GM12864 (cell line): ENCODE results near the gene CFL1.
"Not testable (repeated sequence)": the region's sequence is repeated elsewhere in the genome, so short reads cannot be mapped to it uniquely, and the experiment has no call there.

Experiments used
- DNase-seq: peaks from one replicate; pipeline ENCODE4 v3.0.0-alpha.2; 2011; ENCODE audit warnings: low read depth
- H3K4me3 ChIP-seq: 2 replicates; pipeline ENCODE4 v1.5.1; 2011; ENCODE audit warnings: mild to moderate bottlenecking, low read depth, low read length, control low read depth
- TF ChIP-seq, protein P1 (sequence below): IDR thresholded peaks from 2 replicates; pipeline ENCODE4 v1.5.1; 2011; ENCODE audit warnings: low read depth, mild to moderate bottlenecking, moderate library complexity, low read length, control low read depth, inconsistent platforms; ENCODE audit errors: missing control alignments

CFL1 gene

GRCh38 chr11:65849771-65850216 is 8.2 kb downstream of the CFL1 start:
- DNase-seq: no peak
- TF ChIP-seq, protein P1, sequence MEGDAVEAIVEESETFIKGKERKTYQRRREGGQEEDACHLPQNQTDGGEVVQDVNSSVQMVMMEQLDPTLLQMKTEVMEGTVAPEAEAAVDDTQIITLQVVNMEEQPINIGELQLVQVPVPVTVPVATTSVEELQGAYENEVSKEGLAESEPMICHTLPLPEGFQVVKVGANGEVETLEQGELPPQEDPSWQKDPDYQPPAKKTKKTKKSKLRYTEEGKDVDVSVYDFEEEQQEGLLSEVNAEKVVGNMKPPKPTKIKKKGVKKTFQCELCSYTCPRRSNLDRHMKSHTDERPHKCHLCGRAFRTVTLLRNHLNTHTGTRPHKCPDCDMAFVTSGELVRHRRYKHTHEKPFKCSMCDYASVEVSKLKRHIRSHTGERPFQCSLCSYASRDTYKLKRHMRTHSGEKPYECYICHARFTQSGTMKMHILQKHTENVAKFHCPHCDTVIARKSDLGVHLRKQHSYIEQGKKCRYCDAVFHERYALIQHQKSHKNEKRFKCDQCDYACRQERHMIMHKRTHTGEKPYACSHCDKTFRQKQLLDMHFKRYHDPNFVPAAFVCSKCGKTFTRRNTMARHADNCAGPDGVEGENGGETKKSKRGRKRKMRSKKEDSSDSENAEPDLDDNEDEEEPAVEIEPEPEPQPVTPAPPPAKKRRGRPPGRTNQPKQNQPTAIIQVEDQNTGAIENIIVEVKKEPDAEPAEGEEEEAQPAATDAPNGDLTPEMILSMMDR: no peak
- no peak overlapping the region for H3K4me3 ChIP-seq

GRCh38 chr11:65849366-65849765 is 8.6 kb downstream of the CFL1 start:
- TF ChIP-seq, protein P1: no peak
- DNase-seq: no peak
- no peak overlapping the region for H3K4me3 ChIP-seq

GRCh38 chr11:65848693-65849092 is 9.3 kb downstream of the CFL1 start:
- DNase-seq: not testable (repeated sequence)

DNA sequence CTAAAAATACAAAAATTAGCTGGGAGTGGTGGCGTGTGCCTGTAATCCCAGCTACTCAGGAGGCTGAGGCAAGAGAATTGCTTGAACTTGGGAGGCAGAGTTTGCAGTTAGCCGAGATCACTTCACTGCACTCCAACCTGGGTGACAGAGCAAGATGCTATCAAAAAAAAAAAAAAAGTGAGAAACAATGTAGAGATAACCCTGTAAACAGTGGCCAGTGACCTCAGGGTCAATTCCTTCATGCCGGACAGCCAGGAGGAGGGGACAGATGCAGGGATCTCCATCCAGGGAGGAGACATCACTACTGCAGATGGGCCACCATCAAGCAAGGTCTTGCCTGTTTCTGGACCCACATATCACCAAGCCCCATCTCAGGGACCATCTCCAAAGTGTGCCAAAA is 10.2 kb downstream of the CFL1 start:
- no peak for DNase-seq
- TF ChIP-seq, protein P1: no peak
- no peak overlapping the region for H3K4me3 ChIP-seq

More at GRCh38 chr11:65848693-65849092, 9.3 kb downstream of the CFL1 start:
- not testable (repeated sequence) for H3K4me3 ChIP-seq

DNA sequence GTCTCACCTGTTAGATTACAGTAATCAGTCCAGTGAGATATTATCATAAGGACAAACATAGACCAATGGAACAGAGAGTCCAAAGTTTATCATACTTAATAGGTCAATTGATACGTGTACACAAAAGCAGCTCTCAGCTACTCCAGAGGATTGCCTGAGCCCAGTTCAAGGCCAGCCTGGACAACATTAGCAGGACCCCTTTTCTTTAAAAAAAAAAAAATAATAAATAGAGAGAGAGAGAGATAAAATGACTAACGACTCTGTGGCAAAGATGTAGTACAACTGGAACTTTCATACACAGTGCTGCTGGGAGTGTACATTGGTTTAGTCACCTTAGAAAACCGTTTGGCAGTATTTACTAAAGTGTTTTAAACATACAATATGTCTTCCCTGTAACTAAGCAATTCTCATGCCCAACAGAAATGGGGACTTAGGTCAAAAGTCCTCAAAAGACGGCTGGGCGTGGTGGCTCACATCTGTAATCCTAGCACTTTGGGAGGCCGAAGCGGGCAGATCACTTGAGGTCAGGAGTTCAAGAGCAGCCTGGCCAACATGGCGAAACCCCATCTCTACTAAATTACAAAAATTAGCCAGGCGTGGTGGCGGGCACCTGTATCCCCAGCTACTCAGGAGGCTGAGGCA is 13.6 kb downstream of the CFL1 start:
- TF ChIP-seq, protein P1: no peak
- H3K4me3 ChIP-seq: no peak overlapping the region
- DNase-seq: no peak

- TF ChIP-seq, protein P1: no peak
- H3K4me3 ChIP-seq: no peak overlapping the region
- no peak for DNase-seq
Observed at GRCh38 chr11:65843811-65844210, 14.2 kb downstream of the CFL1 start.

- DNase-seq: no peak
- H3K4me3 ChIP-seq: no peak overlapping the region
- TF ChIP-seq, protein P1: no peak
Observed at GRCh38 chr11:65842144-65842543, 15.8 kb downstream of the CFL1 start.
